NCI-H2081 treated with DMSO at 0.1 percent for 48 hours (cell line): ENCODE measurements around the gene HSPA9.

Experiments
- DNase-seq: peaks from one replicate; lab custom pipeline; 2025; lab: John Stamatoyannopoulos, UW

The HSPA9 gene

GRCh38 chr5:138560971-138561370 is 14.2 kb downstream of the HSPA9 start:
- DNase-seq: no peak

DNA sequence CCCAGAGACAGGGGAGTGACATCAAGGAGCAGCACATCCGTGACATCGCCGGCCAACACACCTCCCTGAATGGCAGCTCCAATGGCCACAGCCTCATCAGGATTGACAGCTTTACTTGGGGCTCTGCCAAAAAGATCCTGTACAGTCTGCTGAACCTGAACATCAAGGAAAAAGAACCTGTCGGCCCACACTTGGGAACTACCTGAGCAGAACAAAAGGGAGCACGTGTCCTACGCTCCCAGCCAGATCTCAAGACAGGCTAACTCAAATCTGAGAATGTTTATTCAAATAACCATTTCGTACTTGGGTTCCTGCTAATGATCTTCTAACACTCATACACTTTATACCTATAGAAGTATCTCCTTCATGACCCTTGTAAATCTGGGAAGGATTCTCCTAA is 15.3 kb downstream of the HSPA9 start:
- DNase-seq: no peak

DNA sequence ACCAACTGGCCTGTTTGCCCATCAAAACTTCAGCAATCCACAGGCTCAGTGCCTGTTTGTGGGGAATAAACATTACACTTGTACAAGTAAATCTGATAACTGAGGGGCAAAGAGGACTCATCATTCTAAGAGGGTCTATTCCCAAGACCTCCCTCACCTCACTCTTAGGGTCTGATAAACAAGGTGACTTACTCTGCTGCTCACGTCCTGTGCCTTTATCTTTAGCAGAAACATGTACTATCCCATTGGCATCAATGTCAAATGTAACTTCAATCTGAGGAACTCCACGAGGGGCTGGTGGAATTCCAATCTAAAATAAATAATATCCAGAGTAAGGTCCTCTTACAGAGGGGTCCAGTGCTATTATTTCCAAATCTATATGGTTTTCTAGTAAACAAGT is 17.5 kb downstream of the HSPA9 start:
- no peak for DNase-seq

GRCh38 chr5:138554143-138554542 is 21.1 kb downstream of the HSPA9 start:
- DNase-seq: no peak

GRCh38 chr5:138553437-138554095 is 21.6 kb downstream of the HSPA9 start:
- no peak for DNase-seq

DNA sequence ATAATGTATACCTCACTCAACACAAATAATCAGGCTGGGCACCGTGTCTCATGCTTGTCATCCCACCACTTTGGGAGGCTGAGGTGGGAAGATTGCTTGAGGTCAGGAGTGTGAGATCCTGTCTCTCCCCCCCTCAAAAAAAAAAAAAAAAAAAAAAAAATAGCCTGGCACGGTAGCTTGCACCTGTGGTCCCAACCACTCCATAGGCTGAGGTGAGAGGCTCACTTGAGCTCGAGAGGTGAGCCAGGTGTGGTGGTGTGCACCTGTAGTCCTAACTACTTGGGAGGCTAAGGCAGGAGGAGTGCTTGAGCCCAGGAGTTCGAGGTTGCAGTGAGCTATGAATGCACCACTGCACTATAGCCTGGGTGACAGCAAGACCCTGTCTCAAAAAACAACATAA is 22.5 kb downstream of the HSPA9 start:
- DNase-seq: no peak

DNA sequence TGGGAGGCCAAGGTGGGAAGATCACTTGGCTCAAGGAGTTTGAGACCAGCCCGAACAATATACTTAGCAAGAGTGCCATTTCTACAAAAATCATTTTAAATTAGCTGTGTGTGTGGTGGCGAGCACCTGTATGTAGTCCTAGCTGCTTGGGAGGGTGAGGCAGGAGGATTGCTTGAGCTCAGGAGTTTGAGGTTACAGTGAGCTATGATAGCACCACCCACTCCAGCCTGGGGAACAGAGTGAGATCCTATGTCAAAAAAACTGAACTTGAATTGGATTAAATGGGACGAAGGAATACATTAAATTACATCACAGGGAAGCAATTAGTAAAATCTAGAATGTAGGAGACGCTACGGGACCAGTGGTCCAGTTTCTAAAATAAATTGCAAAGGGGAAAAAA is 25.8 kb downstream of the HSPA9 start:
- no peak for DNase-seq

GRCh38 chr5:138545919-138546562 is 29.2 kb downstream of the HSPA9 start:
- DNase-seq: no peak

GRCh38 chr5:138544181-138545134 is 30.7 kb downstream of the HSPA9 start:
- no peak for DNase-seq

- DNase-seq: no peak
Observed at GRCh38 chr5:138543730-138544104, 31.5 kb downstream of the HSPA9 start.

GRCh38 chr5:138542956-138543729 is 32.1 kb downstream of the HSPA9 start, which contains the start of gene ETF1:
ETF1 (minus strand) TSS chr5:138543236; CDS start chr5:138542918, 318 bp downstream.
- peak; percentile 83 for DNase-seq

- no peak for DNase-seq
Observed at GRCh38 chr5:138542180-138542955, 32.8 kb downstream of the HSPA9 start.

- DNase-seq: no peak
Observed at GRCh38 chr5:138541511-138542179, 33.6 kb downstream of the HSPA9 start.

GRCh38 chr5:138539791-138540190 is 35.4 kb downstream of the HSPA9 start:
- DNase-seq: no peak

GRCh38 chr5:138538943-138539627 is 36.1 kb downstream of the HSPA9 start:
- DNase-seq: no peak

DNA sequence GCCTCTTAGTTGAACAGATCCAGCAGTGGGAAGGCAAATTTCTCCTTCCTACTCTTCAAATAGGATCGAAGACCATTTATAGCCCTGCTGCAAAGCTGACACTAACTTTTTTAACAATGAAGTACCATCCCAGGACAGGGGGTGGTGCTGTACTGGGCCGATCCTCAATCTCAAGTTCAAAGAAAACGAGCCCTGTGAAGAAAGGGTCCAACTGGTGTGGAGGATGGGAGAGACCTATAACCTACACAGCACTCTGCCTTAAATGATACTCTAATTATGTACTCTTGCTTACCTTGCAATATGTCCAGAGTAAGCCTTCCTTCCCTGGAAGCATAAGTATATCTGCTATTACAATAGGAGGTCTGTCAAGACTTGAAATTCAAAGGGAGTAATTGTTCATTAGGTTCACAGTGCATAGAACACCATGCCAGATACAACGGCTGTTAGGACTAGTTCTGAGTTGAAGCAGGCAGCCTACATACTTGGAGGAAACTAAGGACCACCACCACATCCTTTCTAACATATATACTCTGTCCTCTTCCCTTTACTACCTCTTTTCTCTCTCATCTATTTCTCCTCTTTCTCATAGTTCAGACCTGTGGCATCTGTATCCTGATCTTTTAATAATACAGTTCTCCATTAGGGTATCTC is 38.4 kb downstream of the HSPA9 start:
- DNase-seq: no peak

DNA sequence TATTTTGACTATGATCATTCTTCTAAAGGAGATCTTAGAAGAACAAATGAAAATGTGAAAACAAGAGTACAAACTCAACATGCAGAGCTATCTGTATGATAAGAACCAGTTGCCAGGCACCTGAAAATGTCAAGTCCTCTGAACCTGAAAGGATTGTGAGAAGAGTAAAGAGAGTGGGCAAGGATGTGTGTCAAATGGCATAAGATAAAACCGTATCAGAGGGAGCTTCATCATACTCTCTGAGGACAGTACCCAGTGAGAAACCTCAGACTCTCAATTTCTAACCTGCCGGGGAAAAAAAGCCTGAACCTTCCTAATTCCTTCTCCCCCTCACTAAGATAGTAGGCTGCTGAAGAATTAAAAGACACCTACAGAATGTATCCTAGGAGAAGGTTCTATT is 39.0 kb downstream of the HSPA9 start:
- DNase-seq: no peak

DNA sequence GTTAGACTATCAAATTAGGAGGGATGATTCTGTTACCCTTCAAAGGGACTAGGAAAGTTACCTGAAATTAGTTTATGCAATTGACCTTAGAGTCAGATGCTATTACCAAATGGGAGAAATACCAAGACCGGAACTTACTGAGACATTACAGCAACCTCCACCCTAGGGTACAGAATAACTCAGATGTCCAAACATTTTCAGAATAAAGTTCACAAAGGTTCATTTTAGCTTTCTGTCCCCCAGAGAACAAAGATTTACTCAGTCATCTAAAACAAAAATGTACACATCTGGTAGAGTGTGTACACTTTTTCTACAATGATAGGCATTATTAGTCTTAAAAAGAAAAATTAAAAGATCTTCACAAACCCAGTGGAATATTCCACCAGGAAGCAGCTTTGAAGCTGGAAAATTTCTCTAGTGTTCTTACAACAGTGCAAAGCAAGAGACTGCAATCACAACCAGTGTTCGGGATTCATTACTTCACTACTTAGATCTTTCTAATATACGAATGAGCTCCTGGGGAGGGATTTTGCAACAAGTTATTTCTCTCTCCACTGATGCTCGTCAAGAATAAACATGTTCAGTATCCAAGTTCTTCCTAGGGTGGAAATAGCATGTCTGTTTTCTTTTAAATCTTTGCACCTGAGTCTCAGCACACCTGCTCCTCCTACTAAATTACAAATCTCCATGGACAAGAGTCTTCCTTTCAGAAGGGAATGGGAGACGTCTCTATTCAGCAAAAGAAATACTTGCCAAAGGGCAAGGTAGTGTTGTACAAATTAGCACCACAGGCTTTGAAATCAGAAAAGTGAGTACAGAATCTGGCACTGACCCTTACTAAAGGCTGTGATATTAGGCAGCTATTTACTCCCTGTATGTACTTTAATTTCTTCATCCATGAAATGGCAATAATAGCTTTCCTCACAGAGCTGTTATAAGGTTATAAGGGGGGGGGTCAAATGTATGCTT is 40.9 kb downstream of the HSPA9 start:
- DNase-seq: no peak
